Activated T-helper 1 cell treated with anti-CD3 and anti-CD28 coated beads, Interleukin-2, amount 50 U/mL, for 16 hours (primary cell): ENCODE measurements around the gene MRPL38.
"Not testable (repeated sequence)": the region's sequence is repeated elsewhere in the genome, so short reads cannot be mapped to it uniquely, and the experiment has no call there.

Source experiments
- DNase-seq, 2 donors: peaks; one replicate each; pipeline ENCODE4 v3.0.0-alpha.2; 2020; ENCODE audit warnings: low read depth in 1 of 2, low spot score in 1 of 2

The MRPL38 gene

GRCh38 chr17:75876938-75877751, 27.5 kb downstream of the MRPL38 start:
- no peak for DNase-seq

DNA sequence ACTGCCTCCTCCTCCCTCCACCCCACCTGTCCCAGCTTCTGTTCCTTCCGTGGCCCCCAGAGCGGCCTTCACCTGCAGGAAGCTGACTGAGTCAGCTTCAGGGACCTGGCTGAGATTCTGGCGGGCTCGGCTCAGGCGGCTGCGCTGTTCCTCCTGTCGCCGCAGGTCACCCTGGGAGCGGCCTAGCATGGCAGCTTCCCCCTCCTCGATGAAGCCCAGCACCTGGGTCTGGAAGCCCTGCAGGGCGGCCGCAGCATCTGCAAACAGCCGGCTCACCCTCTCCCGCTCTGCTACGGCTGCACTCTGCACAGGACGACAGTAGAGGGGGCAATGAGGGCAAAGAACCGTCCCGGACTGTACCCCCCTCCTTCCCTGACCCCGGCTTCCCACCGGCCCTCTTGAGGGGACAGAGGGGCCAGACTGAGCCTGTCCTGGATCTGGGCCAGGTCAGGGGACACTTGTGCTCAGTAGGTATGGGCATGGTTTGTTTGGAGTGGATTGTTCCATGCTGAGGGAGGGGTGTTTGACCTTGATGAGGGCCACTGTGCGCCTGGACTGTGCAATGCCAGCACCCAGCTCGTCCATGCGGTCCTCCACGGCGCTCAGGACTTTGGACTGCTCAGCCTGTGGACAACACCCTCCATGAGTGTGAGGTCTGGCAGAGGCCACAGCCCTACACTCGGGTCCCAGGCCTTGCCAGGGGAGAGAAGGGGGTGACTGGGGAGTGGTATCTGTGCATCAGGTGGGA, 28.3 kb downstream of the MRPL38 start:
- DNase-seq = peak; percentile 53 to 57

GRCh38 chr17:75875940-75876189, 28.8 kb downstream of the MRPL38 start:
- no peak for DNase-seq

DNA sequence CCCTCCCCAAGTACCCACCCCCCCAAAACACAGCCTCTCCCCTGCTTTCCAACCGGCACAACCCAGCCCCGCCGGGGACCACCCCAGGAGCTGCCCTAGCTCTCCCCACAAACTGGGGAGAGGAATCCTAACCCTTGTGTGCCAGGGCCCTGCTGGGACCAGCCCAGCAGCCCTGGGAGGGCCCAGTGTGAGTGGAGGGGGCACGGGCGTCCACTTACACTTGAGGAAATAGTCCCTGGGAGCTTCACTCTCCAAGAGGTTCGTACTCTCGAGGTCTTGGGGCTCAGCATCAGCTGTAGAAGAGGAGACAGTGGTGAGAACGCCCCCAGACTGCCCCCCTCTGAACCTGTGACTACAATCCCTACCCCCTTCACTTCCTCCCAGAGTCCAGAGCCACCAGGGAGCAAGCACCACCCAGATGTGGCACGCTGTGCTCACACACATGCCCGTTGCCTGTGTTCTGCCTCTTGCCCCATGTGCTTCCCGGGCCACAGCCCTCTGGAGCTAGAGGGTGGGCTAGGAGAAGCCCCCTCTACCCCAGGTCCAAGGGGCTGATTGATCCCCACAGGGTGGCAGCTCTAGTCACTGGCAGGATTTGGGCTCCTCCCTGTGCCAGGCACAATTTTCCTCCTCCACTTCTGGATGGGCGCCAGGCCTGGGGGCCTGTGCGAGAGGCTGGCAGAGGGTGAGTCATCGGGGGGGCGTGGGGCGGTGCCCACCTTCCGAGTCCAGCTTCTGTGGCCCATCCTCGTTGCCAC, 29.3 kb downstream of the MRPL38 start:
- no peak for DNase-seq

DNA sequence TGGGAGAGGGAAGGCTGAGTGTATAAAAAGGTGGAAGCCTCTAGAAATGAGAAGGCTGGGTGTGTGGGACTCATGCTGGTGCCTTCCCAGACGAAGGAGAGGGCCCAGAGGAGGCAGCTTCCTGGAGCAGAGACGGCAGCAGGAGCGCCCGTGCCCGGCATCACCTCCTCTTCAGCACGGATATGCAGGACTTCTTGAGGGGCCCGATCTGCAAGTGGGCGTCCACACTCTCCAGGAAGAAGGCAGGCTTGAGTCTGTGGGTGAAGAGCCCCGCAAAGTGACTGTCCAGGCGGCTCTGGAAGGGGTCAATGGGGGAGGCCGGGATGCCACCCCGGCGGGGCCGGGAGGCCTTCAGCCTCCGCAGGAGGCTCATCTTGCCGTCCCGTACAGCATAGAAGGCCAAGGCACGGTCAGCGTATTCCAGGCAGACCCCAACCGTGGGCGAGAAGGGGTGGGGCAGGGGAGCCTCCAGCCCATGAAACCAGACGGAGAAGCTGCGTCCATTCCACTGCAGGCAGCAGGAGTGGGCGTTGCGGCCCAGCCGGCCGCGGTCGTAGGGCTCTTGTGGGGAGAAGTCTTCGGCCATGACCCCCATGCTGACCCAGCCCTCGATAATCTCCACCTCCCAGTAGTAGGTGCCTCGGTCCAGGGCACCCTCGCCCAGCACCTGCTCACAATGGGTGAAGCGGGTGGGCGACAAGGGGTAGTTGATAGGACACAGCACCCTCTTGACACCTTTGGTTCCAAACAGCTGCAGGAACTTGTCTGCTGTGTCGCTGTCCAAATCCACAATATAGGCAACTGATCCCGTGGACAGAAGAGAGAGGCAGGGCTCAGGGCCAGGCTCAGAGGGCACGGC, 30.1 kb downstream of the MRPL38 start:
- no peak for DNase-seq

- no peak for DNase-seq
Measured at GRCh38 chr17:75873587-75874322, 30.9 kb downstream of the MRPL38 start.

DNA sequence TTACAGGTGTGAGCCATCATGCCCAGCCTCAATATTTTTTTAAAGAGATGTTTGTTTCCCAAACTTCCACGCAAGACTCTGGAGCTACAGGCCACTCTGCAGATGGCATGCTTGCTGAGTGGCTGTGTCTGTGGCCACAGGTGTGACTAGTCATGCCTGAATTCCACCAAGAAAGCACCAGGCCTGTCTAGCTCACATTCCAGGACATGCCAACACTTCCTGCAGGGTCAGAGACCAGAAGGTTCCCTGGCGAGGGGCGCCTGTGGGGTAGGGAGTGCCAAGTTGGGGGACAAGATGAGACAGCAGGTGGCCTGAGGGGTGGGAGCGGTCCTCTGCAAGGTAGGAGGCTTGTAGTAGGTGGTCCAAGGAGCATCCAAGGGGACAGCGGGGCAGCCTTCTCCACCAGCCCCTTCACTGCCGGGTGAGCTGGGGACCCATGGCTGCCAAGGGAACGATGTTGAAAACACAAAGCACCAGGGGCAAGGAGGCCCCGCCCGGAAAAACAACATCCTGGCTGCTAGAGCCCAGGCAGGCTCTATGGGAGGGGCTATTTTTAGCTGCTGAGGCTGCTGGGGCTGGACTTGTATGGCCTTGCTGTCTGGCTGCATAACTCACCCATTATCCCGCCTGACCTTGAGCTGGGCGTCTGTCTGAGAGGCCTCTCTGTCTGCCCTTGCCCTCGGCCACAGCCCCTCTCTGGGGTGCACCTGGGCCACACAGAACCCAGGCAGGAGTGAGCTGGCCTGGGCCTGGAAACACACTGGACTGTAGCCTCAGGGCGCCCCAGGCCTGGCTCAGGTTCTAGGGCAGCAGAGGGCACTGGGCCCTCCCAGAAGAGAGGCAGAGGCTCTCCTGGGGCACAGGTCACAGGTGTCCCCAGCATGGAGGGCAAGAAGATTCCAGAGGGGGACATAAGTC, 32.0 kb downstream of the MRPL38 start:
- peak in 1 of 2 donors; percentile 39 for DNase-seq

GRCh38 chr17:75870228-75870627, 34.5 kb downstream of the MRPL38 start:
- not testable (repeated sequence) for DNase-seq

- DNase-seq = no peak
Measured at GRCh38 chr17:75869282-75870141, 35.2 kb downstream of the MRPL38 start.

GRCh38 chr17:75868730-75869281, 35.9 kb downstream of the MRPL38 start:
- DNase-seq = not testable (repeated sequence)

DNA sequence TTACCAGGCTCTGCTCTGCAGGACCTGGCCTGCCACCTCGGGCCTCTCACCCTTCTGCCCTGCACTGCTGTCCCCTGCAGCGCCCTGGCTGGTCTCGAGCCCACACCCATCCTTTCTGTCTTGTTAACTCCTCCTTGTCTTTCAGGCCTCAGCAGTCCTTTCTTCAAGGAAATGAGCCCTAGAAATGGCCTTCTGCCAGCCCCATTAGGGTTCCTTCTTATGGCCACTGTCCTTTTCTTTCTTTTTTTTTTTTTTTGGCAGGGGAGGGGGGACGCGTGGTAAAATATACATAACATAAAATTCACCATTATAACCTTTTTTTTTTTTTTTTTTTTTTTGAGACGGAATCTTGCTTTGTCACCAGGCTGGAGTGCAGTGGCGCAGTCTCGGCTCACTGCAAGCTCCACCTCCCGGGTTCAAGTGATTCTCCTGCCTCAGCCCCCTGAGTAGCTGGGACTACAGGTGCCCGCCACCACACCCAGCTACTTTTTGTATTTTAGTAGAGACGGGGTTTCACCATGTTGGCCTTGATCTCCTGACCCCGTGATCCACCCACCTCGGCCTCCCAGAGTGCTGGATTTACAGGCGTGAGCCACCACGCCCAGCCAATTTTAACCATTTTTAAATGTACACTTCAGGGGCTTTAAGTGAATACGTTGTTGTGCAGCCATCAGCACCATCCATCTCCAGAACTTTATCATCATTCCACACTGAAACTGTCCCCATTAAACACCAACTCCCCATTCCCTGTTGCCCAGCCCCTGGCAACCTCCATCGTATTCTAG, 39.1 kb downstream of the MRPL38 start:
- DNase-seq = not testable (repeated sequence)

DNA sequence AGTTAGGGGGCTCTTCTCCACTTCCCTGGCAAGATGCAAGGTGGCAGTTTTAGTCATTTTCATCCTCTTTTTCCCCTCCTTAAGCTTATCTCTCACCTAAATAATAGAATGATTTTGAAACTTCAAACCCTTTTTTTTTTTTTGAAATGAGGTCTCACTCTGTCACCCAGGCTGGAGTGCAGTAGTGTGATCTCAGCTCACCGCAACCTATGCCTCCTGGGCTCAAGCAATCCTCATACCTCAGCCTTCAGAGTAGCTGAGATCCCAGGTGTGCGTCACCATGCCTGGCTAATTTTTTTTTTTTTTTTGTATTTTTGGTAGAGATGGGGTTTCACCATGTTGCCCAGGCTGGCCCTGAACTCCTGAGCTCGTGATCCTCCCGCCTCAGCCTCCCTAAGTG, 39.8 kb downstream of the MRPL38 start:
- DNase-seq = not testable (repeated sequence)

DNA sequence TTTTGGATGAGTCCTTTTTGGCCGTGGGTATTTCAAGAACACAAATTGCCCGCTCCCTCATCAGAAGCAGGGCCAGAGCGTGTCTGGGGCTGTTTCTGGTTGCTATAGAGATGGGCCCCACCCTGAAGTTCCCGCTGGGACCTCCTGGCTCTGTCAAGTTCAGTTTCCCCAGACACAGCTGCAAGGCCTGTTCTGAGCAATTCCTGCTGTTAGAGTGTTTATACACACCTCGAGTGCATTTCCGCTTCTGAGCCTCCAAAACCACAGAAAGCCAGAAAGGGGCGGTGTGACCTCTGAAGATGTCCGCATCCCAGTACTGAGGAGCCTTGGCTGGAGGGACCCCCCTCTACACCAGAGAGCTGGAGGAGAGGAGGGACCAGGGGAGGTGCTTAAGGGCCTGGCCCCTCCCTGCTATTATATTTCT, 40.2 kb downstream of the MRPL38 start:
- DNase-seq = no peak

DNA sequence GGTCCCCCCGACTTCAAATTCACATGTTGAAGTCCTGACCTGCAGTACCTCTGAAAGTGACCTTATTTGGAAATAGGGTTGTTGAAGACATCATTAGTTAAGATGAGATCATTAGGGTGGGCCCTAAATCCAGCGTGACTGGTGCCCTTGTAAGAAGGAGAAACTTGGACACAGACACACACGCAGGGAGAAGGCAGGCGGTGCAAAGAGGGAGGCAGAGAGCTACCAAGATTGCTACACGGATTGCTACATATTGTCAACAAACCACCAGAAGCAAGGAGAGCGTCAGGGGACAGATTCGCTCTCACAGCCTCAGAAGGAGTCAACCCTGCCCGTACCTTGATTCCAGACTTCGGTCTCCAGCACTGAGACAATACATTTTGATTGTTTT, 42.8 kb downstream of the MRPL38 start:
- no peak for DNase-seq

DNA sequence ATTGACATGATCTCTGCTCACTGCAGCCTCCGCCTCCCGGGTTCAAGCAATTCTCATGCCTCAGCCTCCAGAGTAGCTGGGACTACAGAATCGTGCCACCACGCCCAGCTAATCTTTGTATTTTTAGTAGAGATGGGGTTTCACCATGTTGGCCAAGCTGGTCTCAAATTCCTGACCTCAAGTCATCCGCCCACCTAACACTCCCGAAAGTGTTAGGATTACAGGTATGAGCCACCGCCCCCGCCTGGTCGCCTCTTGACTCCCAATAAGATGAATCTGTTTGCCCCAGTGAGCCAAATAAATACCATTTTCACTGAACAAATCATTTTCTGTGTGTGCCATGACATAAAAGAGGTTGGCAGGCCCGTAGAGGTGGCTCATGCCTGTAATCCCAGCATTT, 45.3 kb downstream of the MRPL38 start:
- not testable (repeated sequence) for DNase-seq

- no peak for DNase-seq
Measured at GRCh38 chr17:75856062-75856756, 48.5 kb downstream of the MRPL38 start.
